Suppressor macrophage treated with lipopolysaccharide for 1 hour (primary cell): ENCODE measurements around the gene SNED1.
A peak's percentile ranks its signal among the peaks of the same experiment; 100 is the strongest.

ENCODE experiments used
- DNase-seq, 3 donors: peaks; one replicate each; pipeline ENCODE4 v3.0.0-alpha.2; 2020 to 2022

Gene SNED1

GRCh38 chr2:240997856-240998705, at the start of gene SNED1:
Gene SNED1, plus strand, starts transcription at chr2:240998618. Its CDS starts 220 bp downstream, at chr2:240998838.
- DNase-seq = peak; percentile 81 to 96 (median 93)

- no peak for DNase-seq
Observed at GRCh38 chr2:240948905-240949790, 49.3 kb upstream of the SNED1 start.

GRCh38 chr2:240949791-240950705, 48.4 kb upstream of the SNED1 start:
- DNase-seq = no peak

- DNase-seq = no peak
Observed at GRCh38 chr2:240951045-240951594, 47.3 kb upstream of the SNED1 start.

GRCh38 chr2:240952496-240953246, 45.7 kb upstream of the SNED1 start:
- DNase-seq = no peak

GRCh38 chr2:240953426-240954410, 44.7 kb upstream of the SNED1 start:
- no peak for DNase-seq

- no peak for DNase-seq
Observed at GRCh38 chr2:240954436-240955305, 43.7 kb upstream of the SNED1 start.

GRCh38 chr2:240955306-240956170, 42.9 kb upstream of the SNED1 start:
- DNase-seq = no peak

GRCh38 chr2:240956171-240956934, 42.1 kb upstream of the SNED1 start:
- no peak for DNase-seq

GRCh38 chr2:240956935-240957655, 41.3 kb upstream of the SNED1 start:
- no peak for DNase-seq

GRCh38 chr2:240957656-240958365, 40.6 kb upstream of the SNED1 start:
- DNase-seq = no peak

- no peak for DNase-seq
Observed at GRCh38 chr2:240958366-240959213, 39.8 kb upstream of the SNED1 start.

- DNase-seq = no peak
Observed at GRCh38 chr2:240959214-240959940, 39.0 kb upstream of the SNED1 start.

GRCh38 chr2:240959941-240960308, 38.5 kb upstream of the SNED1 start:
- DNase-seq = no peak
